ENCODE results near the gene PSMC3.

GRCh38 chr11:47413351-47413750, 12.9 kb downstream of the PSMC3 start:
- TF ChIP-seq CTCF (IDR thresholded peaks at IDR 0.05) (no peak), POLR2A (IDR thresholded peaks at IDR 0.05) (no peak)
